SK-N-SH (cell line): ENCODE results near the gene WFIKKN1. TPM values are rescaled to one million over a fixed set of nuclear protein-coding genes. Genes with fewer than 3 reads are reported as not detected.

ENCODE experiments used
- CTCF ChIA-PET: fragments of 300-600, 350-600 bp; formaldehyde crosslinking; extraction: SDS; loops from one replicate; lab custom pipeline; 2021; lab: Yijun Ruan, JAX
- POLR2A ChIA-PET: fragments of 350-600 bp; sonication (Branson Sonifier 250); formaldehyde crosslinking; extraction: SDS; loops from one replicate; lab custom pipeline; 2020; ENCODE audit warnings: antibody characterized with exemption, inconsistent platforms; lab: Yijun Ruan, JAX
- DNase-seq: peaks from one replicate; pipeline ENCODE4 v3.0.0; 2012
- H2AFZ ChIP-seq: fragments of 200-600 bp; sonication (generic); 2 replicates; pipeline ENCODE4 v1.8.1; 2016; ENCODE audit warnings: antibody characterized with exemption, mild to moderate bottlenecking, low read depth
- H3F3A ChIP-seq: fragments of 200-600 bp; sonication (generic); replicated peaks from 2 replicates; pipeline ENCODE3; 2016; ENCODE audit warnings: antibody characterized with exemption, mild to moderate bottlenecking; ENCODE audit not compliant: insufficient read depth
- H3K27ac ChIP-seq, 2 experiments: fragments of 200-500 bp in 1 of 2; fragments of 200-600 bp in 1 of 2; sonication (Bioruptor generic) in 1 of 2; sonication (generic), shearing (Covaris generic) in 1 of 2; 2 replicates each; pipeline versions ENCODE4 v1.5.1 to v1.6.1; 2014 to 2016; ENCODE audit warnings: low read depth in 2 of 2, inconsistent platforms in 1 of 2, low read length in 1 of 2, mild to moderate bottlenecking in 1 of 2, mixed read lengths in 1 of 2
- H3K27me3 ChIP-seq: fragments of 200-600 bp; sonication (generic), shearing (Covaris generic); 2 replicates; pipeline ENCODE4 v1.6.1; 2016; ENCODE audit warnings: mixed run types; ENCODE audit not compliant: insufficient read depth
- H3K36me3 ChIP-seq, 2 experiments: fragments of 200-500 bp in 1 of 2; fragments of 200-600 bp in 1 of 2; sonication (Bioruptor generic) in 1 of 2; sonication (generic) in 1 of 2; replicated peaks in 1 of 2; 2 replicates each; pipeline versions ENCODE3 to v1.5.1; 2014 to 2016; ENCODE audit warnings: low read length in 1 of 2, mild to moderate bottlenecking in 1 of 2; ENCODE audit not compliant: insufficient read depth in 2 of 2, control insufficient read depth in 1 of 2
- H3K4me1 ChIP-seq, 2 experiments: fragments of 200-500 bp in 1 of 2; fragments of 200-600 bp in 1 of 2; sonication (Bioruptor generic) in 1 of 2; sonication (generic), shearing (Covaris generic) in 1 of 2; 2 replicates each; pipeline versions ENCODE4 v1.5.1 to v1.6.1; 2014 to 2016; ENCODE audit warnings: low read depth in 1 of 2, low read length in 1 of 2, mixed run types in 1 of 2; ENCODE audit not compliant: insufficient read depth in 2 of 2, control insufficient read depth in 1 of 2
- H3K4me2 ChIP-seq: fragments of 200-600 bp; sonication (generic), shearing (Covaris generic); 2 replicates; pipeline ENCODE4 v1.6.1; 2017; ENCODE audit warnings: mixed run types
- H3K4me3 ChIP-seq, 2 experiments: fragments of 200-500 bp in 1 of 2; fragments of 200-600 bp in 1 of 2; sonication (Bioruptor generic) in 1 of 2; sonication (generic), shearing (Covaris generic) in 1 of 2; 2 replicates each; pipeline versions ENCODE4 v1.5.1 to v1.8.1; 2014 to 2016; ENCODE audit warnings: low read depth in 2 of 2, inconsistent platforms in 1 of 2, low read length in 1 of 2, mild to moderate bottlenecking in 1 of 2, mixed read lengths in 1 of 2, moderate library complexity in 1 of 2
- H3K79me2 ChIP-seq: fragments of 200-600 bp; sonication (generic); 2 replicates; pipeline ENCODE4 v1.8.1; 2017; ENCODE audit warnings: mild to moderate bottlenecking; ENCODE audit not compliant: insufficient read depth
- H3K9ac ChIP-seq: fragments of 200-600 bp; sonication (generic); 2 replicates; pipeline ENCODE4 v1.6.1; 2017; ENCODE audit warnings: mixed run types
- H3K9me2 ChIP-seq: fragments of 200-600 bp; sonication (generic); 2 replicates; pipeline ENCODE4 v1.6.1; 2017; ENCODE audit warnings: mixed run types
- H3K9me3 ChIP-seq: fragments of 200-600 bp; sonication (generic); 2 replicates; pipeline ENCODE4 v1.6.1; 2017; ENCODE audit warnings: mixed run types, mild to moderate bottlenecking, moderate library complexity
- H4K20me1 ChIP-seq: fragments of 200-600 bp; sonication (generic); 2 replicates; pipeline ENCODE4 v1.6.1; 2017; ENCODE audit warnings: mild to moderate bottlenecking, mixed run types; ENCODE audit not compliant: insufficient read depth
- EZH2phosphoT487 ChIP-seq: fragments of 200-600 bp; sonication (generic); IDR thresholded peaks from 2 replicates; pipeline ENCODE4 v1.6.1; 2017; ENCODE audit warnings: low read depth, mixed run types, mild to moderate bottlenecking, antibody characterized with exemption, moderate library complexity, borderline replicate concordance
- MEF2A ChIP-seq: IDR thresholded peaks from 2 replicates; pipeline ENCODE4 v1.4.0; 2012; ENCODE audit warnings: low read depth, borderline replicate concordance
- MXI1 ChIP-seq: IDR thresholded peaks from 2 replicates; pipeline ENCODE4 v1.6.1; 2012; ENCODE audit warnings: mild to moderate bottlenecking, low read depth, low read length, improper control_type of control experiment
- SMC3 ChIP-seq: IDR thresholded peaks from 2 replicates; pipeline ENCODE4 v1.6.1; 2012; ENCODE audit warnings: low read depth, low read length, improper control_type of control experiment
- TCF12 ChIP-seq: IDR thresholded peaks from 2 replicates; pipeline ENCODE4 v1.4.0; 2012
- WGBS: methylation state at CpG from one replicate; pipeline ENCODE4 v1.1.6; 2017; ENCODE audit warnings: low lambda C conversion rate; 5-methylcytosine and 5-hydroxymethylcytosine counted together
- polyA plus RNA-seq, 3 experiments: library from polyadenylated mRNA; depleted of rRNA; stranded (reverse); fragments of >200 nt; gene quantifications; 2 replicates each; pipeline ENCODE4 v1.2.3, GENCODE V29; 2012
- TF ChIP-seq, protein P1 (sequence below): IDR thresholded peaks from 2 replicates; pipeline ENCODE4 v1.6.1; 2012; ENCODE audit warnings: mild to moderate bottlenecking, low read depth, low read length, moderate library complexity
- TF ChIP-seq, protein P2 (sequence below): IDR thresholded peaks from 2 replicates; pipeline ENCODE4 v1.4.0; 2012; ENCODE audit warnings: low read depth, borderline replicate concordance
- TF ChIP-seq, protein P3 (sequence below): IDR thresholded peaks from 2 replicates; pipeline ENCODE4 v1.4.0; 2012; ENCODE audit warnings: low read depth

WFIKKN1 gene
- polyA plus RNA-seq, 1 of the 3 experiments (the other 2 are of a cell fraction): 0.16 TPM

DNA sequence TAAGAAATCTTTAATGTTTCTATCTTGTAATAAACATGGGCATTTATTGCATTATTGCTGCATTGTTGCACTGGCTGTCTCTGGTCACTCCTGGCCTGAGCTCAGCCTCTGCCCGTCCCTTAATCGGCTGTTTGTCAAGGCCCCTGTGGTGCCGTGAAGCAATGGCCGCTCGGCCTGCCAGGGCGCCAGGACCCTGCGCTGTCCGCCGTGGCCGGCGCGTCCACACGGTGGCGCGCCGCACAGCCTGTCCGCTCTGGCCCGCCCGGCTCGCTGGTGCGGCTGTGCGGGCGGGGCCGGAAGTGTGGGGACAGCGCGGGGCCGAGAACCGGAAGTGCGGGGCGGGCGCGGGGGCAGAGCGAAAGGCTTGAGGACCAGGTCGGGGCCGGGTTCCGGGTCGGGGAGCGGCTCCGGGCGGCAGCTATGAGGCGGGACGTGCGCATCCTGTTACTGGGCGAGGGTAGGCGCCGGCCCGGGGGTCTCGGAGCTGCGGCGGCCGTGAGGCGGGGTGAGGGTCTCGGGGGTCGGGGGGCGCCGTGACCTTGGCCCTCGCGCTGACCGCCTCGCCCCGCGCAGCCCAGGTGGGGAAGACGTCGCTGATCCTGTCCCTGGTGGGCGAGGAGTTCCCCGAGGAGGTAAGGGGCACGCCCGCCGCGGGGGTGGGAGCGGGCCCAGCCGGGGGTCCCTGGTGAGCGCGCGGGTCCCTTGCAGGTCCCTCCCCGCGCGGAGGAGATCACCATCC is 37.2 kb downstream of the WFIKKN1 start, which contains the start of gene RHOT2 (continued):
- TF ChIP-seq, protein P1, sequence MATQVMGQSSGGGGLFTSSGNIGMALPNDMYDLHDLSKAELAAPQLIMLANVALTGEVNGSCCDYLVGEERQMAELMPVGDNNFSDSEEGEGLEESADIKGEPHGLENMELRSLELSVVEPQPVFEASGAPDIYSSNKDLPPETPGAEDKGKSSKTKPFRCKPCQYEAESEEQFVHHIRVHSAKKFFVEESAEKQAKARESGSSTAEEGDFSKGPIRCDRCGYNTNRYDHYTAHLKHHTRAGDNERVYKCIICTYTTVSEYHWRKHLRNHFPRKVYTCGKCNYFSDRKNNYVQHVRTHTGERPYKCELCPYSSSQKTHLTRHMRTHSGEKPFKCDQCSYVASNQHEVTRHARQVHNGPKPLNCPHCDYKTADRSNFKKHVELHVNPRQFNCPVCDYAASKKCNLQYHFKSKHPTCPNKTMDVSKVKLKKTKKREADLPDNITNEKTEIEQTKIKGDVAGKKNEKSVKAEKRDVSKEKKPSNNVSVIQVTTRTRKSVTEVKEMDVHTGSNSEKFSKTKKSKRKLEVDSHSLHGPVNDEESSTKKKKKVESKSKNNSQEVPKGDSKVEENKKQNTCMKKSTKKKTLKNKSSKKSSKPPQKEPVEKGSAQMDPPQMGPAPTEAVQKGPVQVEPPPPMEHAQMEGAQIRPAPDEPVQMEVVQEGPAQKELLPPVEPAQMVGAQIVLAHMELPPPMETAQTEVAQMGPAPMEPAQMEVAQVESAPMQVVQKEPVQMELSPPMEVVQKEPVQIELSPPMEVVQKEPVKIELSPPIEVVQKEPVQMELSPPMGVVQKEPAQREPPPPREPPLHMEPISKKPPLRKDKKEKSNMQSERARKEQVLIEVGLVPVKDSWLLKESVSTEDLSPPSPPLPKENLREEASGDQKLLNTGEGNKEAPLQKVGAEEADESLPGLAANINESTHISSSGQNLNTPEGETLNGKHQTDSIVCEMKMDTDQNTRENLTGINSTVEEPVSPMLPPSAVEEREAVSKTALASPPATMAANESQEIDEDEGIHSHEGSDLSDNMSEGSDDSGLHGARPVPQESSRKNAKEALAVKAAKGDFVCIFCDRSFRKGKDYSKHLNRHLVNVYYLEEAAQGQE: peak; percentile 74
- TF ChIP-seq TCF12: no peak
- no peak for TF ChIP-seq EZH2phosphoT487
- no peak; the same call in 1 of the 2 replicates for TF ChIP-seq MEF2A
- peak; percentile 53 for TF ChIP-seq SMC3
- TF ChIP-seq, protein P2, sequence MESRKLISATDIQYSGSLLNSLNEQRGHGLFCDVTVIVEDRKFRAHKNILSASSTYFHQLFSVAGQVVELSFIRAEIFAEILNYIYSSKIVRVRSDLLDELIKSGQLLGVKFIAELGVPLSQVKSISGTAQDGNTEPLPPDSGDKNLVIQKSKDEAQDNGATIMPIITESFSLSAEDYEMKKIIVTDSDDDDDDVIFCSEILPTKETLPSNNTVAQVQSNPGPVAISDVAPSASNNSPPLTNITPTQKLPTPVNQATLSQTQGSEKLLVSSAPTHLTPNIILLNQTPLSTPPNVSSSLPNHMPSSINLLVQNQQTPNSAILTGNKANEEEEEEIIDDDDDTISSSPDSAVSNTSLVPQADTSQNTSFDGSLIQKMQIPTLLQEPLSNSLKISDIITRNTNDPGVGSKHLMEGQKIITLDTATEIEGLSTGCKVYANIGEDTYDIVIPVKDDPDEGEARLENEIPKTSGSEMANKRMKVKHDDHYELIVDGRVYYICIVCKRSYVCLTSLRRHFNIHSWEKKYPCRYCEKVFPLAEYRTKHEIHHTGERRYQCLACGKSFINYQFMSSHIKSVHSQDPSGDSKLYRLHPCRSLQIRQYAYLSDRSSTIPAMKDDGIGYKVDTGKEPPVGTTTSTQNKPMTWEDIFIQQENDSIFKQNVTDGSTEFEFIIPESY: peak; percentile 52; the same call in 1 of the 2 replicates

DNA sequence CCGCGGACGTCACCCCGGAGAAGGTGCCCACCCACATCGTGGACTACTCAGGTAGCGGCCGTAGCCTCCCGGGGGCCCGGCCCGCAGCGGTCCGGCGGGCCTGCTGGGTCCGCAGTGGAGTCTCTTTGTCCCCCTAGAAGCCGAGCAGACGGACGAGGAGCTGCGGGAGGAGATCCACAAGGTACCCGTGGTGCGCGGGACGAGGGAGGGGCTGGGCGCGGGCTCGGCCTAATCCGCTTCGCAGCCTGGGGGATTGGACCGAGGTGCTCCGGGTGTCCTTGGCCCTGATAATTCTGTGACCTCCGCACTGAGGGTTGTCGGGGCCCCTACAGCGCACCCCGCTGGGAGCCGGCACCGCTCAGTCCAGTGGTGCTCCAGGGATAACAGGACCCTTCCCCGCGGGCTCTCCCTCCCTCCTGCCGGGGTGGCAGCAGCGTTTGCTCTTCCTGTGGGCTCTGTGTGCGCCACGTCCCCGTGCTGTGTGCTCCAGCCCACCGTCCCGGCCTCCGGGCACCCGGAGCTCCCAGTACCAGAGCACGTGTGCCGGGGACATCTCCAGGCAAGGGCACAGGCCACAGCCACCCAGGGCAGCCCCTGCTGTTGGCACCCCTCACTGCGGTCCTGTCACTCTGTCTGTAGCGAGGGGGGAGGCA is 37.9 kb downstream of the WFIKKN1 start:
- H3K4me3 ChIP-seq: peak overlapping the region; percentile 88 to 93
- POLR2A ChIA-PET: interaction anchor here (0.9 to 1.0 kb wide), 2 partner anchors 11 to 16 kb away, joined by 3 to 4 read pairs; partner anchors contain the start of gene JMJD8
- peak overlapping the region; percentile 96 for H3K4me2 ChIP-seq
- no peaks in the 10 kb centered on the region for H3F3A ChIP-seq
- no peaks in the 10 kb centered on the region for H3K9me3 ChIP-seq
- TF ChIP-seq MXI1: no peak
- TF ChIP-seq, protein P3, sequence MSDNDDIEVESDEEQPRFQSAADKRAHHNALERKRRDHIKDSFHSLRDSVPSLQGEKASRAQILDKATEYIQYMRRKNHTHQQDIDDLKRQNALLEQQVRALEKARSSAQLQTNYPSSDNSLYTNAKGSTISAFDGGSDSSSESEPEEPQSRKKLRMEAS: peak; percentile 38; the same call in 1 of the 2 replicates
- TF ChIP-seq, all 33 proteins: peak for 1
- DNase-seq: peak; percentile 51
- H2AFZ ChIP-seq: no peak overlapping the region
- peaks cover 5 to 45% of the 10 kb centered on the region in 2 experiments for H3K36me3 ChIP-seq
- peak overlapping the region; percentile 56 to 75; a peak in 3 of 4 replicates for H3K27ac ChIP-seq
- H4K20me1 ChIP-seq: 0 out of 2 replicates have a peak, but pooled peaks cover 6% of the 10 kb centered on the region
- H3K9me2 ChIP-seq: no peaks in the 10 kb centered on the region
- H3K79me2 ChIP-seq: peaks cover 25% of the 10 kb centered on the region
- H3K4me1 ChIP-seq: peaks cover 0 to 15% of the 10 kb centered on the region in 2 experiments; a peak in 1 of 4 replicates
- WGBS: 40% methylated on average over 1 of the region's 50 CpGs
- CTCF ChIA-PET: interaction anchor here (1.2 to 6.3 kb wide), 13 partner anchors 7 to 277 kb away, joined by 4 to 69 read pairs (median 8); partner anchors contain the start of genes JMJD8, RHBDL1 and WDR90
- H3K27me3 ChIP-seq: no peaks in the 10 kb centered on the region
- peak overlapping the region; percentile 88 for H3K9ac ChIP-seq
